Measurements from ENCODE around the gene STAB1. TPM values are rescaled to one million over a fixed set of nuclear protein-coding genes. Genes with fewer than 3 reads are reported as not detected.

The STAB1 gene
- total and polyA plus RNA-seq, 7 donors, result 15.9 to 47.5 (median 29.0) TPM

GRCh38 chr3:52506266-52506966 is 11.3 kb downstream of the STAB1 start:
- WGBS, 3 donors, result 76 to 81% (median 77%) methylated on average over 25 to 27 of the region's 27 CpGs
- Histone ChIP-seq H3K4me1 (no peaks in the 10 kb centered on the region), H3K27me3 (ENCODE audit: insufficient read depth in 3 of 3, low read length in 2 of 3) (no peaks in the 10 kb centered on the region), H3K9me3 (no peaks in the 10 kb centered on the region), H3K4me3 (no peak overlapping the region), H3K36me3 (ENCODE audit: insufficient read depth in 1 of 2, low read depth in 1 of 2) (no peaks in the 10 kb centered on the region), H3K27ac (no peak overlapping the region)
- ATAC-seq (no peak), DNase-seq (no peak)
- intact Hi-C loops (cut with DNase I), result no loop called here
- no peak for TF ChIP-seq CTCF (IDR thresholded peaks at IDR 0.05)

- H3K4me3 ChIP-seq, result no peak overlapping the region
- H3K9me3 ChIP-seq, result no peaks in the 10 kb centered on the region
- WGBS, 3 donors, result 72 to 74% (median 73%) methylated on average over 5 of the region's 5 CpGs
- no peaks in the 10 kb centered on the region for H3K4me1 ChIP-seq
- intact Hi-C loops (cut with DNase I), result no loop called here
- no peaks in the 10 kb centered on the region for H3K36me3 ChIP-seq (ENCODE audit: insufficient read depth in 1 of 2, low read depth in 1 of 2)
- H3K27ac ChIP-seq, result no peak overlapping the region
- TF ChIP-seq CTCF (IDR thresholded peaks at IDR 0.05), result no peak
- no peak for ATAC-seq
- no peak for DNase-seq
- no peaks in the 10 kb centered on the region for H3K27me3 ChIP-seq (ENCODE audit: insufficient read depth in 3 of 3, low read length in 2 of 3)
Observed at GRCh38 chr3:52507359-52507758, 12.2 kb downstream of the STAB1 start.

GRCh38 chr3:52509753-52510328 is 14.7 kb downstream of the STAB1 start:
- TF ChIP-seq CTCF (IDR thresholded peaks at IDR 0.05), result no peak
- Histone ChIP-seq H3K4me1 (no peaks in the 10 kb centered on the region), H3K36me3 (ENCODE audit: insufficient read depth in 1 of 2, low read depth in 1 of 2) (no peaks in the 10 kb centered on the region), H3K4me3 (no peak overlapping the region), H3K27ac (no peak overlapping the region), H3K9me3 (no peaks in the 10 kb centered on the region), H3K27me3 (ENCODE audit: insufficient read depth in 3 of 3, low read length in 2 of 3) (no peaks in the 10 kb centered on the region)
- no peak for DNase-seq
- ATAC-seq, result no peak
- WGBS, 3 donors, result 58 to 60% (median 58%) methylated on average over 12 of the region's 12 CpGs
- intact Hi-C loops (cut with DNase I), result no loop called here

- H3K27me3 ChIP-seq (ENCODE audit: insufficient read depth in 3 of 3, low read length in 2 of 3), result no peaks in the 10 kb centered on the region
- no peaks in the 10 kb centered on the region for H3K36me3 ChIP-seq (ENCODE audit: insufficient read depth in 1 of 2, low read depth in 1 of 2)
- 84 to 94% (median 86%) methylated on average over 7 of the region's 7 CpGs for WGBS, 3 donors
- intact Hi-C loops (cut with DNase I), result no loop called here
- H3K4me3 ChIP-seq, result no peak overlapping the region
- ATAC-seq, result no peak
- no peak overlapping the region for H3K27ac ChIP-seq
- no peak for TF ChIP-seq CTCF (IDR thresholded peaks at IDR 0.05)
- no peaks in the 10 kb centered on the region for H3K4me1 ChIP-seq
- H3K9me3 ChIP-seq, result no peaks in the 10 kb centered on the region
- no peak for DNase-seq
Observed at GRCh38 chr3:52511509-52511908, 16.4 kb downstream of the STAB1 start.

All from psoas muscle (tissue), 8 donors.